Liver (tissue), 9 donors: ENCODE data around the gene NKTR. TPM values are rescaled to one million over a fixed set of nuclear protein-coding genes. Genes with fewer than 3 reads are reported as not detected.

Experiments
- DNase-seq: peaks from one replicate; pipeline ENCODE4 v3.0.0-alpha.2; 2017; ENCODE audit warnings: low spot score
- H3K27ac ChIP-seq, 2 donors: one replicate each; pipeline ENCODE4 v1.7.0; 2013; ENCODE audit warnings: inconsistent platforms in 2 of 2, low read length in 2 of 2, control low read depth in 1 of 2, low read depth in 1 of 2, mild to moderate bottlenecking in 1 of 2
- H3K27me3 ChIP-seq, 4 donors: one replicate each; pipeline versions ENCODE4 v1.6.1 to v1.7.0; 2013; ENCODE audit warnings: low read length in 3 of 4, inconsistent platforms in 1 of 4, mild to moderate bottlenecking in 1 of 4, moderate library complexity in 1 of 4; ENCODE audit not compliant: control insufficient read depth in 4 of 4, insufficient read depth in 4 of 4
- H3K36me3 ChIP-seq, 4 donors: one replicate each; pipeline versions ENCODE4 v1.6.1 to v1.7.0; 2013; ENCODE audit warnings: low read length in 3 of 4, mild to moderate bottlenecking in 3 of 4, low read depth in 1 of 4, moderate library complexity in 1 of 4; ENCODE audit not compliant: control insufficient read depth in 4 of 4, insufficient read depth in 3 of 4
- H3K4me1 ChIP-seq, 4 donors: one replicate each; pipeline versions ENCODE4 v1.6.1 to v1.7.0; 2013; ENCODE audit warnings: low read length in 3 of 4, mild to moderate bottlenecking in 3 of 4, moderate library complexity in 1 of 4; ENCODE audit not compliant: control insufficient read depth in 4 of 4, insufficient read depth in 4 of 4
- H3K4me3 ChIP-seq, 3 donors: one replicate each; pipeline versions ENCODE4 v1.6.1 to v1.7.0; 2013; ENCODE audit warnings: low read length in 3 of 3, control low read depth in 1 of 3, low read depth in 1 of 3, mild to moderate bottlenecking in 1 of 3
- H3K9ac ChIP-seq, 2 donors: one replicate each; pipeline ENCODE4 v1.7.0; 2013; ENCODE audit warnings: low read length in 2 of 2, mild to moderate bottlenecking in 2 of 2, moderate library complexity in 2 of 2, control low read depth in 1 of 2, low read depth in 1 of 2
- H3K9me3 ChIP-seq, 4 donors: one replicate each; pipeline versions ENCODE4 v1.6.1 to v1.7.0; 2013; ENCODE audit warnings: low read length in 3 of 4; ENCODE audit not compliant: control insufficient read depth in 4 of 4
- EGR1 ChIP-seq, 2 donors: IDR thresholded peaks; 2 replicates each; pipeline ENCODE4 v1.6.1; 2016 to 2018; ENCODE audit warnings: antibody characterized with exemption in 2 of 2, low read depth in 2 of 2
- FOXA1 ChIP-seq: IDR thresholded peaks from 2 replicates; pipeline ENCODE4 v1.6.1; 2016; ENCODE audit warnings: antibody characterized with exemption
- FOXA2 ChIP-seq: IDR thresholded peaks from 2 replicates; pipeline ENCODE4 v1.6.1; 2016; ENCODE audit warnings: antibody characterized with exemption
- GABPA ChIP-seq, 2 donors: IDR thresholded peaks in 1 of 2; conservative IDR thresholded peaks in 1 of 2; 2 replicates each; pipeline ENCODE4 v1.6.1; 2016; ENCODE audit warnings: antibody characterized with exemption in 2 of 2, mild to moderate bottlenecking in 1 of 2, moderate library complexity in 1 of 2
- HNF4A ChIP-seq, 2 donors: conservative IDR thresholded peaks; 2 replicates each; pipeline ENCODE4 v1.6.1; 2016; ENCODE audit warnings: antibody characterized with exemption in 2 of 2, mild to moderate bottlenecking in 2 of 2
- HNF4G ChIP-seq: IDR thresholded peaks from 2 replicates; pipeline ENCODE4 v1.6.1; 2016; ENCODE audit warnings: antibody characterized with exemption
- JUND ChIP-seq, 2 donors: IDR thresholded peaks; 2 replicates each; pipeline ENCODE4 v1.6.1; 2016; ENCODE audit warnings: antibody characterized with exemption in 2 of 2
- MAX ChIP-seq: IDR thresholded peaks from 2 replicates; pipeline ENCODE4 v1.6.1; 2016; ENCODE audit warnings: antibody characterized with exemption
- NR2F2 ChIP-seq: IDR thresholded peaks from 2 replicates; pipeline ENCODE4 v1.6.1; 2016; ENCODE audit warnings: antibody characterized with exemption
- SP1 ChIP-seq: IDR thresholded peaks from 2 replicates; pipeline ENCODE4 v1.6.1; 2018; ENCODE audit warnings: antibody characterized with exemption, mild to moderate bottlenecking
- TAF1 ChIP-seq: conservative IDR thresholded peaks from 2 replicates; pipeline ENCODE4 v1.6.1; 2016; ENCODE audit warnings: antibody characterized with exemption, mild to moderate bottlenecking
- YY1 ChIP-seq: IDR thresholded peaks from 2 replicates; pipeline ENCODE4 v1.6.1; 2016; ENCODE audit warnings: antibody characterized with exemption, mild to moderate bottlenecking
- ZBTB33 ChIP-seq: IDR thresholded peaks from 2 replicates; pipeline ENCODE4 v1.6.1; 2016; ENCODE audit warnings: antibody characterized with exemption
- WGBS: extraction: QIAGEN DNeasy Blood & Tissue Kit; methylation state at CpG from one replicate; pipeline ENCODE4 v1.1.7; 2013; 5-methylcytosine and 5-hydroxymethylcytosine counted together
- polyA plus RNA-seq, 2 donors: library from polyadenylated mRNA; stranded (reverse) in 1 of 2; unstranded in 1 of 2; fragments of 200-250 nt in 1 of 2; fragments of >200 nt in 1 of 2; fragmentation: Nextera tagmentation in 1 of 2; extraction: Ambion mirVana in 1 of 2; gene quantifications; one replicate each; pipeline versions ENCODE4 v1.2.1 to v1.2.3, GENCODE V29; 2013 to 2015
- total RNA-seq, 2 donors: library from RNA; depleted of rRNA; stranded (reverse); fragments of >200 nt; gene quantifications; one replicate each; pipeline ENCODE4 v1.2.3, GENCODE V29; 2014
- TF ChIP-seq, protein P1 (sequence below): IDR thresholded peaks from 2 replicates; pipeline ENCODE4 v1.6.1; 2016; ENCODE audit warnings: antibody characterized with exemption
- TF ChIP-seq, protein P2 (sequence below): IDR thresholded peaks from 2 replicates; pipeline ENCODE4 v1.6.1; 2016; ENCODE audit warnings: antibody characterized with exemption, mild to moderate bottlenecking
- donor health status: healthy.
- donor health status: healthy.
- donor health status: healthy.
- donor health status: healthy.
- donor health status: healthy.

NKTR gene
- total and polyA plus RNA-seq, 4 donors: 5.8 to 75.5 (median 28.1) TPM

DNA sequence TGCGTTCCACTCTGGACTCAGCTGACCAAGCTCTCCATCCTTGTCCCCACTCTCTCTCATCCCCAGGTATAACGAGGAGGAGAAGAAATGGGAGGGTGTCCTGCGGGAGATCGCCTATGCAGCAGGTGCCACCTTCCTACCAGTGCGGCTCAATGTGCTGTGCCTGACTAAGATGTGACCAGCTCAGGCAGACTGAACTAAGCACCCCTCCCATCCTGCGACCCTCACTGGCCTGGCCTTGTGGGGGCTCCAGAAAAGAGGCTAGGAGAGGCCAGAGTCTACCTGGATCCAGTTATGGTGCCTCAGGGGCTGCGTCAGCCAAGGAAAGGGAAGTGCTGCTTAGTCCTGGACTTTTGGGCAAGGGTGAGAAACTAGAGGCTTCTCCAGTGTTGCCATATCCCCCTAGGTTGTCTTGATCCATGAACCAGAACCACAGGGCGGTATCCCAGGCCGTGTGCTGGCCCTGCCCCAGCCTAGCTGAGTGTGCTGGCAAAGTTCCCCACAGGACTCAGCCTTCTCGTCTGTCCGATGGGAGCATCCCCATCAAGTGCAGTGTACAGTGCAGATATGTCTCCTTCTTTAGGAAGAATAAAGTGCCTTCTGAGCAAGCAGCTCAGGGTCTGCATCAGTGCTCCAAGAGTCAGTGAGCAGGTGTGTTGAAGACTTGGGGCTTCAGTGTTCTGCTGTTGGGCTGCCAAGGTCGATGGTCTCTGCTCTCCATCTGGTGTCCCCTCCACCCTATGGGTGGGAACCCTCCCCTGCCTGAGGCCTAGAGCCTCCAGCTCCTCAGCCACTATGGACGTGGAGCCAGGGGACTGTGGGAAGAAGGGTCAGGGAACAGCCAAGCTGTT, 91.6 kb downstream of the NKTR start:
- Histone ChIP-seq H3K4me3 (no peak overlapping the region), H3K9ac (no peak overlapping the region), H3K36me3 (no peaks in the 10 kb centered on the region), H3K9me3 (no peaks in the 10 kb centered on the region), H3K27me3 (no peaks in the 10 kb centered on the region), H3K4me1 (no peaks in the 10 kb centered on the region), H3K27ac (no peak overlapping the region)
- no peak for DNase-seq
- TF ChIP-seq HNF4G (no peak), NR2F2 (no peak), TAF1 (no peak), JUND (IDR thresholded peaks at IDR 0.05) (no peak), YY1 (no peak), ZBTB33 (no peak), MAX (no peak), FOXA1 (no peak), SP1 (no peak), FOXA2 (no peak)
- TF ChIP-seq, protein P1, sequence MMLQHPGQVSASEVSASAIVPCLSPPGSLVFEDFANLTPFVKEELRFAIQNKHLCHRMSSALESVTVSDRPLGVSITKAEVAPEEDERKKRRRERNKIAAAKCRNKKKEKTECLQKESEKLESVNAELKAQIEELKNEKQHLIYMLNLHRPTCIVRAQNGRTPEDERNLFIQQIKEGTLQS: no peak
- 77% methylated on average over 13 of the region's 13 CpGs for WGBS

GRCh38 chr3:42692667-42693529, 92.4 kb downstream of the NKTR start:
- no peak for DNase-seq
- H3K27me3 ChIP-seq: no peaks in the 10 kb centered on the region
- H3K4me3 ChIP-seq: no peak overlapping the region
- TF ChIP-seq HNF4A (conservative IDR thresholded peaks at IDR 0.05) (no peak), SP1 (no peak), ZBTB33 (no peak), JUND (IDR thresholded peaks at IDR 0.05) (no peak), GABPA (IDR thresholded peaks at IDR 0.05 in 1 of 2, conservative IDR thresholded peaks at IDR 0.05 in 1 of 2) (no peak), TAF1 (no peak), NR2F2 (no peak), HNF4G (no peak), EGR1 (IDR thresholded peaks at IDR 0.05; ENCODE audit: low read depth in 2 of 2) (no peak)
- TF ChIP-seq, protein P2, sequence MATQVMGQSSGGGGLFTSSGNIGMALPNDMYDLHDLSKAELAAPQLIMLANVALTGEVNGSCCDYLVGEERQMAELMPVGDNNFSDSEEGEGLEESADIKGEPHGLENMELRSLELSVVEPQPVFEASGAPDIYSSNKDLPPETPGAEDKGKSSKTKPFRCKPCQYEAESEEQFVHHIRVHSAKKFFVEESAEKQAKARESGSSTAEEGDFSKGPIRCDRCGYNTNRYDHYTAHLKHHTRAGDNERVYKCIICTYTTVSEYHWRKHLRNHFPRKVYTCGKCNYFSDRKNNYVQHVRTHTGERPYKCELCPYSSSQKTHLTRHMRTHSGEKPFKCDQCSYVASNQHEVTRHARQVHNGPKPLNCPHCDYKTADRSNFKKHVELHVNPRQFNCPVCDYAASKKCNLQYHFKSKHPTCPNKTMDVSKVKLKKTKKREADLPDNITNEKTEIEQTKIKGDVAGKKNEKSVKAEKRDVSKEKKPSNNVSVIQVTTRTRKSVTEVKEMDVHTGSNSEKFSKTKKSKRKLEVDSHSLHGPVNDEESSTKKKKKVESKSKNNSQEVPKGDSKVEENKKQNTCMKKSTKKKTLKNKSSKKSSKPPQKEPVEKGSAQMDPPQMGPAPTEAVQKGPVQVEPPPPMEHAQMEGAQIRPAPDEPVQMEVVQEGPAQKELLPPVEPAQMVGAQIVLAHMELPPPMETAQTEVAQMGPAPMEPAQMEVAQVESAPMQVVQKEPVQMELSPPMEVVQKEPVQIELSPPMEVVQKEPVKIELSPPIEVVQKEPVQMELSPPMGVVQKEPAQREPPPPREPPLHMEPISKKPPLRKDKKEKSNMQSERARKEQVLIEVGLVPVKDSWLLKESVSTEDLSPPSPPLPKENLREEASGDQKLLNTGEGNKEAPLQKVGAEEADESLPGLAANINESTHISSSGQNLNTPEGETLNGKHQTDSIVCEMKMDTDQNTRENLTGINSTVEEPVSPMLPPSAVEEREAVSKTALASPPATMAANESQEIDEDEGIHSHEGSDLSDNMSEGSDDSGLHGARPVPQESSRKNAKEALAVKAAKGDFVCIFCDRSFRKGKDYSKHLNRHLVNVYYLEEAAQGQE: no peak
- no peaks in the 10 kb centered on the region for H3K9me3 ChIP-seq
- H3K27ac ChIP-seq: no peak overlapping the region
- no peaks in the 10 kb centered on the region for H3K4me1 ChIP-seq
- no peak overlapping the region for H3K9ac ChIP-seq
- WGBS: 90% methylated on average over 17 of the region's 17 CpGs
- H3K36me3 ChIP-seq: no peaks in the 10 kb centered on the region
